Effector memory CD4-positive, alpha-beta T cell (primary cell): ENCODE measurements around the gene GGNBP2.

Source experiments
- DNase-seq, 3 donors: peaks; one replicate each; pipeline ENCODE4 v3.0.0-alpha.2; 2020
- H3K27ac ChIP-seq: 2 replicates; pipeline ENCODE4 v1.7.0; 2013; ENCODE audit warnings: mild to moderate bottlenecking, low read length, moderate library complexity; ENCODE audit not compliant: insufficient read depth, poor library complexity, severe bottlenecking
- H3K27me3 ChIP-seq: replicated peaks from 2 replicates; pipeline ENCODE4 v1.7.0; 2013; ENCODE audit warnings: mild to moderate bottlenecking, low read length; ENCODE audit not compliant: insufficient read depth, control insufficient read depth, poor library complexity, severe bottlenecking
- H3K36me3 ChIP-seq: 2 replicates; pipeline ENCODE4 v1.7.0; 2013; ENCODE audit warnings: mild to moderate bottlenecking, low read length, moderate library complexity; ENCODE audit not compliant: control insufficient read depth, insufficient read depth
- H3K4me1 ChIP-seq: 2 replicates; pipeline ENCODE4 v1.7.0; 2013; ENCODE audit warnings: low read length, mild to moderate bottlenecking; ENCODE audit not compliant: control insufficient read depth, insufficient read depth, poor library complexity, severe bottlenecking
- H3K4me3 ChIP-seq: 2 replicates; pipeline ENCODE4 v1.7.0; 2013; ENCODE audit warnings: low read length, low read depth, mild to moderate bottlenecking; ENCODE audit not compliant: insufficient read depth, poor library complexity, severe bottlenecking
- H3K9me3 ChIP-seq: 2 replicates; pipeline ENCODE4 v1.7.0; 2013; ENCODE audit warnings: mild to moderate bottlenecking, low read length, moderate library complexity; ENCODE audit not compliant: control insufficient read depth

The GGNBP2 gene

DNA sequence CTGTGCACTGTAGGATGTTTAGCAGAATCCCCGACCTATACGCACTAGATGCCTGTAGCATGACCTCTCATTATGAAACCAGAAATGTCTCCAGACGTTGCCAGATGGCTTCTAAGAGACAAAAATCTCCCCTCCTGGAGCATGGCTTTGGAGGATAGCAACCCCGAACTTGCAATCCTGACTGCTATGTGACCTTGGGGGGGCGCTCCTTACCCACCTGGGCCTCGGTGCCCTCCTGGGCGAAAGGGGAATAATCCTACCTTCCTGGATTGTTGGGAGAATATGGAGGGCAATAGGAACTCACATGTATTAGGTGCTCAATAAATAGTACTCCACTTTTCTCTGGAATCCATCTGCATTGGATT lies 64.8 kb downstream of the GGNBP2 start:
- no peaks in the 10 kb centered on the region for H3K9me3 ChIP-seq
- DNase-seq: no peak
- no peak overlapping the region for H3K27ac ChIP-seq
- H3K27me3 ChIP-seq: no peaks in the 10 kb centered on the region
- H3K4me1 ChIP-seq: no peaks in the 10 kb centered on the region
- H3K4me3 ChIP-seq: no peak overlapping the region
- no peaks in the 10 kb centered on the region for H3K36me3 ChIP-seq

DNA sequence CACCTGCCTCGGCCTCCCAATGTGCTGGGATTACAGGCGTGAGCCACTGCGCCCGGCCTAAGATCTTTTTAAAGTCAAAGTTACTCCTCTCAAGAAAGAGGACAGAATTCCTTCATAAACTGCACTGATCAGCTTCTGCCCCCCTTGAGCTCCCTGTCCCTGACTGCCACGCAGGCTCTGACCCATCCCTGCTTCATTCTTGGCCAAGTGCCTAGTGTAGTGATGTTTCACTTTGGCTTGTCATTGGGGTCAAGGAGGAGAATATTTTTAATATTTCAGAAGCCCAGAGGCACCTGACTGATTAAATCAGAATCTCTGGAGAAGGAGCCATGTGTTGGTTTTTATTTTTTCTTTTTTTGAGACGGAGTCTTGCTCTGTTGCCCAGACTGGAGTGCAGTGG lies 65.8 kb downstream of the GGNBP2 start:
- H3K9me3 ChIP-seq: no peaks in the 10 kb centered on the region
- no peaks in the 10 kb centered on the region for H3K4me1 ChIP-seq
- no peak overlapping the region for H3K4me3 ChIP-seq
- H3K27ac ChIP-seq: no peak overlapping the region
- no peak for DNase-seq
- no peaks in the 10 kb centered on the region for H3K27me3 ChIP-seq
- H3K36me3 ChIP-seq: no peaks in the 10 kb centered on the region

DNA sequence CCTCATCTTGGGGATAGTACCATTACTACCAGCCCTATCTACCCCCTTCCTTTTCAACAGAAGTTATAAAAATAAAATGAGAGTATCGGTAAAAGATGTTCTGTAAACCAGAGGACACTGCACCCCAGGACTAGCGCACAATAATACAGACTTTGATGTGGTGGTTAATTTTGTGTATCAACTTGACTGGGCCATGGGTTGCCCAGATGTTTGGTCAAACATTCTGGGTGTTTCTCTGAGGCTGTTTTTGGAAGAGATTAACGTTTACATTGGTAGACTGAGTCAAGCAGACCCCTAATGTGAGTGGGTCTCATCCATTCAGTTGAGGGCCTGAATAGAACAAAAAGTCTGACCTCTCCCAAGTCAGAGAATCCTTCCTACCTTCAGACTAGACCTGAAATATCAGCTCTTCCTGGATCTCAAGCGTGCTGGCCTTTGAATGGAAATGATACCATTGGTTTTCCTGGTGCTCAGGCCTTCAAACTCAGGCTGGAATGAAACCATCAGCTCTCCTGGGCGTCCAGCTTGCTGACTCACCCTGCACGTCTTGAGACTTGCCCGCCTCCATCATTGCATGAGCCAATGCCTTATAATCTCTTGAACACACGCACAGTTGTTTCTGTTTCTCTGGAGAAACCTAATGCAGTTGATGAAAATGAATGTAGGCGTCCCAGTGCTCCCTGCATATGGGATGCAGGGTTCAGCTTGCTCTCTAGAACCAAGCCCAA lies 66.8 kb downstream of the GGNBP2 start:
- Histone ChIP-seq H3K4me3 (no peak overlapping the region), H3K27ac (no peak overlapping the region)
- no peak for DNase-seq

DNA sequence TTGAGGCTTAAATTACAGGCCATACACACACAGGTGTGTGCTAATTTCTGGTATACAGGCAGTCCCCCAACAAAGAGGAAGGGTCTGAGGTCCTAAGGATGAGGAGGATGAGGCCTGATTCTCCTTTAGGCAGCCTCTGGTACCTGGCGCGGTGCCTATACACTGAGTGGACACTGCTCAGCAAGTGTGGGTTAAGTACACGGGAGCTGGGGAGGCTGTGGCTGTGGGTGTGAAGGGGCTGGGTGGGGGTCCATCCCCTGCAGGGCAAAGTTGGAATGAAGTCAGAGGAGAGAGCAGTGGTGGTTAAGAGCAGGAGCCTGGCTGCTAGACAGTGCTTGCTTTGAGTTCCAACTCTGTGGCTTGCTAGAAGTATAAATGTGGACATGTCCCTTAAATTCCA lies 67.6 kb downstream of the GGNBP2 start:
- no peaks in the 10 kb centered on the region for H3K27me3 ChIP-seq
- no peaks in the 10 kb centered on the region for H3K36me3 ChIP-seq
- DNase-seq: no peak
- H3K27ac ChIP-seq: no peak overlapping the region
- H3K9me3 ChIP-seq: no peaks in the 10 kb centered on the region
- H3K4me3 ChIP-seq: no peak overlapping the region
- no peaks in the 10 kb centered on the region for H3K4me1 ChIP-seq

More for the DNA sequence above, 66.8 kb downstream of the GGNBP2 start:
- Histone ChIP-seq H3K36me3 (no peaks in the 10 kb centered on the region), H3K27me3 (no peaks in the 10 kb centered on the region), H3K9me3 (no peaks in the 10 kb centered on the region), H3K4me1 (no peaks in the 10 kb centered on the region)

DNA sequence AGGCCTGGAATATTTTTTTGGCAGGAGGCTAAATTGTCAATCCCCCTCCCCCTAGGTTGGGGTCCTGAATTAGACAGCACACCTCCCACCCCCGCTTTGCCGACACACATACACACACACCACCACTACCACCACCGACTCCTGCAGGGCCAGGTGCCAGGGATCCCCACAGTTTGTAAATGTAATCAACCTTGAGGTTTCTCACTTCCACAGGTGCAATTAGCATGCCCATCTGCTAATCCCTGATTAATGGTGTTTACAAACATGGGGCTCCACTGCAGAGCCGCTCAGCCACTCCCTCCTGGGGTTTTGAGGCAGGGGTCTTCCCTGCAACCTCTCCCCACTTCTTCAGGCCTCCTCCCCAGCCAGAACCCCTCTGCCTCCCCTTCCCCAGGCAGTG lies 68.4 kb downstream of the GGNBP2 start:
- Histone ChIP-seq H3K4me3 (no peak overlapping the region), H3K27me3 (no peaks in the 10 kb centered on the region), H3K36me3 (no peaks in the 10 kb centered on the region), H3K4me1 (no peaks in the 10 kb centered on the region), H3K9me3 (no peaks in the 10 kb centered on the region), H3K27ac (no peak overlapping the region)
- DNase-seq: no peak

DNA sequence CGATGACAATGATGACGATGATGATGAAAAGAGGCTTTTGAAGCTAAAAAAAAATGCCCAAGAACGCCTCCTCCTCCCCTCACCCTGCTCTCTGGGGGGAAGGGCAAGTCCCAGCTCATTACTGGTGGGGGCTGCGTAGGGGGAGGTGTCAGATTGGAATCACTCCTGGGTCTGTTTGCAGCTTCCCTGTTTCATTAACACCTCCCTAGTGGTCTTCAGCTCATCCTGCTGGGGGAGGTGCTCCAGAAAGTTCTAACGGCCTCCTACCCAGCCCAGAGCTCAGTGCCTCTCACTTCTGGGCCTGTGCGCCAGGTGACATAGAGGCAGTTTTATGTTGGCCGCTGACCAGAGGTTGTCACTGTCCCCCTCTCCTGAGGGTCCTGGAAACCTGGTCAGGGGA lies 69.4 kb downstream of the GGNBP2 start:
- Histone ChIP-seq H3K27me3 (no peaks in the 10 kb centered on the region), H3K36me3 (no peaks in the 10 kb centered on the region), H3K4me1 (no peaks in the 10 kb centered on the region), H3K9me3 (no peaks in the 10 kb centered on the region), H3K4me3 (no peak overlapping the region), H3K27ac (no peak overlapping the region)
- DNase-seq: no peak

DNA sequence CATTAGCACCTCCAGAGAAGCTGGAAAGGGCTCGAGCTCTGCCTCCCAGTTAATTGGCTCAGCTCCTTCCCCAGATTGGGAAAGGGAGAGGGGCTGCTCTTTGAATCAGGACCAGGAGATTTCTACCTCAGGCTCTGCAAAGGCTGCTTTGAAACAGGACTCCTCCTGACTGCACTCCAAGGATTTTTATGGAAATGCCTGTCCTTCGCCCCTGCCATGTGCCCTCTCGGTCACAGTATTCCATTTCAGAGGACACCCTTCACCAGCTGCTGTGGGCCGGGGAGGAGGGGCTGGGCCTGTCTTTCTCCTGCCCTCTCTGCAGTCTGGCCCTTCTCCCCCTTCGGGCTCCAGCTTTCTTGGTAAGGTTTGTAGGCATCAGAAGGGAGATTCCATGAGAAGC lies 70.2 kb downstream of the GGNBP2 start:
- H3K4me1 ChIP-seq: no peaks in the 10 kb centered on the region
- H3K27me3 ChIP-seq: no peaks in the 10 kb centered on the region
- H3K27ac ChIP-seq: no peak overlapping the region
- DNase-seq: no peak
- no peaks in the 10 kb centered on the region for H3K36me3 ChIP-seq
- no peaks in the 10 kb centered on the region for H3K9me3 ChIP-seq
- H3K4me3 ChIP-seq: no peak overlapping the region

DNA sequence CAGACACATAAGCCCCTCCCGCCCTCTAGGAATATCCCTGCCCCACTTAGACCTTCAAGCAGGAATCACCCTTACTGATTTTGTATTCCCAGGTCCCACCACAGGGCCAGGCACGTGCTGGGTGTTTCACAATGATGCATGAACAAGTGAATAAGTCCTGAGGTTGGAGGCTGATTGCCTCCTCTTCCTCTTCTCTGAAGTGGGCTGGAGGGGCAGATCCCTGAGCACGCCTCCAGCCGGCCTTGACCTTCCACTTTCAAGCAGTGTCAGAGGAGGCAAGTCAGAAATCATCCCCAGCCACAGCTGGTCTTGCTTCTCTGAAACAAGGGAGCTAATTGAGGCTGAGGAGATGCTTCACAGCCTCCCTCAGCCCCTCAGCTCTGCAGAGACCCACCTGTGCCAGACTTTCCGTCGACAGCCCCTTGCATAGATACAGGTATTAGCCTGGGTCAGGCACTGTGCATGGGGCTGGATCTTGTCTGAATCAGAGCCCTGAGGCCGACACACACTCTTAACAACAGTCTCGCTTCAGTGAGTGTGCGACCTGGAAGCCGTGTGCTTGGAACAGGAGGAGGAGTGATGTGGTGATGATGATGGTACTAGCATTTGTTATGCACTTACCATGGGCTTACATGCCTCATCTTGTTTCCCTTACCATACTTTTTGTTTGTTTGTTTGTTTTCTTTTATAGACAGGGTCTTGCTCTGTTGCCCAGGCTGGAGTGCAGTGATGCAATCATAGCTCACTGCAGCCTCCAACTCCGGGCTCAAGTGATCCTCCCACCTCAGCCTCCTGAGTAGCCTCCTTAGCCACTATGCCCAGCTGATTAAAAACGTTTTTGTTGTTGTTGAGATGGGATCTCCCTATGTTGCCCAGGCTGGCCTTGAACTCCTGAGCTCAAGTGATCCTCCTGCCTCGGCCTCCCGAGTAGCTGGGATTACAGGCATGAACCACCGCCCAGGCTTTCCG lies 71.6 kb downstream of the GGNBP2 start:
- Histone ChIP-seq H3K36me3 (no peaks in the 10 kb centered on the region), H3K4me1 (no peaks in the 10 kb centered on the region), H3K9me3 (no peaks in the 10 kb centered on the region), H3K4me3 (no peak overlapping the region), H3K27ac (no peak overlapping the region), H3K27me3 (no peaks in the 10 kb centered on the region)
- DNase-seq: no peak

DNA sequence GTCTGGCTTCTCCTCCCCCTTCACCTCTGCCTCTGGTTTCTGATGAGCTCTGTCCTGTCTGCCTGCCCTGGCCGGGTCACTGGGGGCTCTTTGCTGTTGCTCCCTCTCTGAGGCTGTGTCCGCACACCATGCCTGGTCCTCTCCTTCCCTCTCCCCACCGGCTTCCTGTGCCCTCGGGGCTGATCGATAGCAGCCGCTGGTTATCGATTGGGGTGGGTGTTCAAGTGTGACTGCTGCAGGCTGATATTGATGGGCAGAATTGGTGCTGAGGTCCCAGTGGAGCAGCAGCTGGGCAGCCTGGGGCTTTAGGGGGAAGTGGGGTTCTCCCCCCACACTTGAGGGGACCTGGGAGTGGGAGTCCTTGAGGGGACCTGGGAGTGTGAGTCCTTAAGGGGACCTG lies 73.1 kb downstream of the GGNBP2 start:
- no peaks in the 10 kb centered on the region for H3K36me3 ChIP-seq
- H3K4me1 ChIP-seq: no peaks in the 10 kb centered on the region
- no peak for DNase-seq
- H3K27me3 ChIP-seq: no peaks in the 10 kb centered on the region
- H3K27ac ChIP-seq: no peak overlapping the region
- no peak overlapping the region for H3K4me3 ChIP-seq
- H3K9me3 ChIP-seq: no peaks in the 10 kb centered on the region

DNA sequence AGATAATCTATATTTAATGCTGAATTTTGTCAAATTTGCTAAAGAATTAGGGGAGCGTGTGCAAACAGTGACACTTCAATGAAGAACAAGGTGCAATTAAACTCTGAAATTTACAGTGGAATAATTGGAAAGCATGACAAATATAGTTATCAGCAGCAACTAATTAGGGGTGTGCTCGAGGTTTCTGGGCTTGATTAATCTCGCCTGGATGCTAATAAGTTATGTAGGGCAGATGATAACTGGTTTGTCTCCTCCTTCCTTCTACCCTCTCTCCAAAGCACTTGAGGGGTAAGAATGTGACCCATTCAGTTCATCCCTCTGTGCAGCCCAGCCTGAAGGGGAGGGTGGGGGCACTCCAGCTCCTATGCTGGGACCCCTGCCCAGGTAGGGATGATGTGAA lies 78.6 kb downstream of the GGNBP2 start:
- no peaks in the 10 kb centered on the region for H3K4me1 ChIP-seq
- DNase-seq: no peak
- no peaks in the 10 kb centered on the region for H3K36me3 ChIP-seq
- H3K27ac ChIP-seq: no peak overlapping the region
- H3K9me3 ChIP-seq: no peaks in the 10 kb centered on the region
- H3K4me3 ChIP-seq: no peak overlapping the region
- H3K27me3 ChIP-seq: no peaks in the 10 kb centered on the region
